Upper lobe of left lung (tissue), 6 donors: ENCODE data around the gene RNF144B. TPM values are rescaled to one million over a fixed set of nuclear protein-coding genes. Genes with fewer than 3 reads are reported as not detected.
A peak's percentile ranks its signal among the peaks of the same experiment; 100 is the strongest.

Source experiments
- ATAC-seq, 2 donors: fragments of 200-7000 bp; cut with Tn5 transposase; one replicate each; pipeline ENCODE4 v1.9.1; 2022; ENCODE audit warnings: mild to moderate bottlenecking in 2 of 2, moderate library complexity in 2 of 2; ENCODE audit not compliant: low FRiP score in 2 of 2
- DNase-seq, 2 donors: peaks; one replicate each; pipeline ENCODE4 v3.0.0-alpha.2; 2019 to 2020
- H3K27ac ChIP-seq, 4 donors: fragments of 200-600 bp; sonication (generic); one replicate each; pipeline ENCODE4 v1.5.1; 2016 to 2019
- H3K27me3 ChIP-seq, 4 donors: fragments of 200-600 bp; sonication (generic); one replicate each; pipeline ENCODE4 v1.5.1; 2017 to 2019
- H3K36me3 ChIP-seq, 4 donors: fragments of 200-600 bp; sonication (generic); one replicate each; pipeline ENCODE4 v1.5.1; 2016 to 2019
- H3K4me1 ChIP-seq, 4 donors: fragments of 200-600 bp; sonication (generic); one replicate each; pipeline ENCODE4 v1.5.1; 2018 to 2019
- H3K4me3 ChIP-seq, 4 donors: fragments of 200-600 bp; sonication (generic); one replicate each; pipeline ENCODE4 v1.5.1; 2017 to 2019; ENCODE audit warnings: mild to moderate bottlenecking in 2 of 4, moderate library complexity in 1 of 4
- H3K9me3 ChIP-seq, 4 donors: fragments of 200-600 bp; sonication (generic); one replicate each; pipeline ENCODE4 v1.5.1; 2018 to 2019
- CTCF ChIP-seq, 6 experiments: fragments of 450-650 bp in 4 of 6; fragments of 200-600 bp in 2 of 6; sonication (generic) in 2 of 6; IDR thresholded peaks; one replicate each; pipeline ENCODE4 v1.5.1; 2016 to 2019; ENCODE audit warnings: antibody characterized with exemption in 6 of 6
- EP300 ChIP-seq, 4 donors: sonication (generic); formaldehyde crosslinking; IDR thresholded peaks; one replicate each; pipeline ENCODE4 v1.5.1; 2017; ENCODE audit warnings: antibody characterized with exemption in 4 of 4, control low read depth in 2 of 4
- POLR2A ChIP-seq, 4 donors: fragments of 450-650 bp; IDR thresholded peaks; one replicate each; pipeline ENCODE4 v1.5.1; 2016 to 2017; ENCODE audit warnings: antibody characterized with exemption in 4 of 4, mild to moderate bottlenecking in 2 of 4
- POLR2AphosphoS5 ChIP-seq, 2 donors: sonication (generic); formaldehyde crosslinking; IDR thresholded peaks; one replicate each; pipeline ENCODE4 v1.5.1; 2017; ENCODE audit warnings: antibody characterized with exemption in 2 of 2
- WGBS, 2 donors: methylation state at CpG; one replicate each; pipeline ENCODE4 v1.1.5; 2017 to 2018; 5-methylcytosine and 5-hydroxymethylcytosine counted together
- total RNA-seq, 6 donors: library from RNA; depleted of rRNA in 4 of 6; stranded (reverse); fragments of >200 nt in 4 of 6; gene quantifications; one replicate each; pipeline versions ENCODE4 v1.1.0 to v1.2.1, GENCODE V29; 2016 to 2021
- donor health status: DM: no; HTN: no; CAD: no; lungs with moderate emphysema.
- donor health status: DM: no; HTN: yes; CAD: no; lungs with severe emphysema.

Gene RNF144B
- total RNA-seq, 6 donors from 2014 or later, result 46.1 to 105 (median 55.8) TPM

GRCh38 chr6:18503593-18504231 lies 116.6 kb downstream of the RNF144B start:
- TF ChIP-seq CTCF (IDR thresholded peaks at IDR 0.05) (peak; percentile 66 to 92 (median 84)), POLR2A (IDR thresholded peaks at IDR 0.05) (no peak), EP300 (IDR thresholded peaks at IDR 0.05) (no peak), POLR2AphosphoS5 (IDR thresholded peaks at IDR 0.05) (no peak)
- Histone ChIP-seq H3K27ac (peak overlapping the region; percentile 67 to 75 (median 67)), H3K9me3 (no peaks in the 10 kb centered on the region), H3K4me1 (peaks cover 18 to 34% (median 28%) of the 10 kb centered on the region in 4 donors), H3K27me3 (no peaks in the 10 kb centered on the region), H3K4me3 (peak overlapping the region in 3 of 4 donors; percentile 12 to 36 (median 27)), H3K36me3 (no peaks in the 10 kb centered on the region)
- DNase-seq (peak in 1 of 2 donors; percentile 66), ATAC-seq (peak; percentile 86 to 92)
- 26 to 27% methylated on average over 11 of the region's 11 CpGs for WGBS, 2 donors

- H3K4me3 ChIP-seq, result peak overlapping the region in 1 of 4 donors; percentile 36
- ATAC-seq, result no peak
- WGBS, 2 donors, result 28 to 37% methylated on average over 2 of the region's 2 CpGs
Measured at GRCh38 chr6:18504232-18504596, 117.1 kb downstream of the RNF144B start.

GRCh38 chr6:18506382-18507017 lies 119.3 kb downstream of the RNF144B start:
- no peaks in the 10 kb centered on the region for H3K36me3 ChIP-seq

More at GRCh38 chr6:18504232-18504596, 117.1 kb downstream of the RNF144B start:
- no peaks in the 10 kb centered on the region for H3K27me3 ChIP-seq
- TF ChIP-seq POLR2A (IDR thresholded peaks at IDR 0.05), result no peak
- TF ChIP-seq CTCF (IDR thresholded peaks at IDR 0.05), result no peak
- no peak for TF ChIP-seq EP300 (IDR thresholded peaks at IDR 0.05)
- TF ChIP-seq POLR2AphosphoS5 (IDR thresholded peaks at IDR 0.05), result no peak
- H3K9me3 ChIP-seq, result no peaks in the 10 kb centered on the region
- no peaks in the 10 kb centered on the region for H3K36me3 ChIP-seq
- peak overlapping the region in 2 of 4 donors; percentile 67 to 75 for H3K27ac ChIP-seq
- H3K4me1 ChIP-seq, result peaks cover 18 to 34% (median 28%) of the 10 kb centered on the region in 4 donors
- no peak for DNase-seq

GRCh38 chr6:18507018-18507415 lies 119.9 kb downstream of the RNF144B start:
- Histone ChIP-seq H3K4me1 (peaks cover 8 to 19% (median 16%) of the 10 kb centered on the region in 4 donors), H3K9me3 (no peaks in the 10 kb centered on the region), H3K27me3 (no peaks in the 10 kb centered on the region), H3K27ac (no peak overlapping the region), H3K36me3 (no peaks in the 10 kb centered on the region), H3K4me3 (no peak overlapping the region)
- DNase-seq (no peak), ATAC-seq (no peak)
- TF ChIP-seq POLR2A (IDR thresholded peaks at IDR 0.05) (no peak), POLR2AphosphoS5 (IDR thresholded peaks at IDR 0.05) (no peak), CTCF (IDR thresholded peaks at IDR 0.05) (no peak), EP300 (IDR thresholded peaks at IDR 0.05) (no peak)
- 75 to 77% methylated on average over 7 of the region's 7 CpGs for WGBS, 2 donors

More at GRCh38 chr6:18506382-18507017, 119.3 kb downstream of the RNF144B start:
- Histone ChIP-seq H3K4me3 (no peak overlapping the region), H3K27me3 (no peaks in the 10 kb centered on the region), H3K27ac (no peak overlapping the region), H3K4me1 (peaks cover 11 to 24% (median 20%) of the 10 kb centered on the region in 4 donors), H3K9me3 (no peaks in the 10 kb centered on the region)
- DNase-seq, result no peak
- TF ChIP-seq POLR2A (IDR thresholded peaks at IDR 0.05), result no peak
- no peak for TF ChIP-seq POLR2AphosphoS5 (IDR thresholded peaks at IDR 0.05)
- no peak for TF ChIP-seq CTCF (IDR thresholded peaks at IDR 0.05)
- no peak for TF ChIP-seq EP300 (IDR thresholded peaks at IDR 0.05)
- ATAC-seq, result no peak
- 88 to 91% methylated on average over 15 of the region's 15 CpGs for WGBS, 2 donors
